ENCODE results near the gene KCNH1. TPM values are rescaled to one million over a fixed set of nuclear protein-coding genes. Genes with fewer than 3 reads are reported as not detected.

Gene KCNH1
- total and polyA plus RNA-seq, 10 donors, result not detected

DNA sequence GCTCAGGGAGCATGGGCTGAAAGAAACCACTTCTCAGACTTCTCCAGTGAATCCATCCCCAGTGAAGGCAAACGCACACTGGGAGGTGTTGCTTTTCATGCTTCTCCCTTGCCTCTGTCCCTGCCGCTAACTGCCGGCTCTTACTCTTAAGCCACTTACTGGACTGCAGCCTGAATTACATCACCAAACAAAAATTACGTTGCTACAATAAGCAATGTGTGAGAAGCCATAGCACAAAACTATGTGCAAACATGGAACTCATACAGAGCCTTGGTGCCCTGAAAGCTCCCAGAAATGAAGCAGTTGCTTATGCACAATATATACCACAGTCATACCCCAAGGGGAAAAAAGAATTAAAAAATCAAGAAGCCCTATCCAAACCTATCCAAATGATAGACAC lies 375.2 kb downstream of the KCNH1 start:
- no peak overlapping the region for H3K4me3 ChIP-seq
- peaks cover 0 to 22% (median 13%) of the 10 kb centered on the region in 8 donors for H3K9me3 ChIP-seq
- intact Hi-C loops (cut with DNase I; ENCODE audit: low total_unique reads), result no loop called here
- H3K4me1 ChIP-seq, result no peaks in the 10 kb centered on the region
- DNase-seq, result no peak
- no peaks in the 10 kb centered on the region for H3K36me3 ChIP-seq
- peaks cover 0 to 5% (median 0%) of the 10 kb centered on the region in 7 donors for H3K27me3 ChIP-seq (replicated peaks in 1 of 7)
- WGBS, 5 donors, result 75 to 91% (median 86%) methylated on average over 4 of the region's 4 CpGs
- no peak for TF ChIP-seq POLR2A (IDR thresholded peaks at IDR 0.05)
- no peak for TF ChIP-seq POLR2AphosphoS5 (IDR thresholded peaks at IDR 0.05)
- no peak overlapping the region for H3K27ac ChIP-seq

- Histone ChIP-seq H3K27ac (no peak overlapping the region), H3K27me3 (replicated peaks in 1 of 7) (peaks cover 0 to 5% (median 0%) of the 10 kb centered on the region in 7 donors), H3K36me3 (no peaks in the 10 kb centered on the region), H3K9me3 (peaks cover 0 to 22% (median 13%) of the 10 kb centered on the region in 8 donors), H3K4me3 (no peak overlapping the region), H3K4me1 (no peaks in the 10 kb centered on the region)
- no peak for TF ChIP-seq POLR2AphosphoS5 (IDR thresholded peaks at IDR 0.05)
- no peak for TF ChIP-seq POLR2A (IDR thresholded peaks at IDR 0.05)
- TF ChIP-seq, protein P1, sequence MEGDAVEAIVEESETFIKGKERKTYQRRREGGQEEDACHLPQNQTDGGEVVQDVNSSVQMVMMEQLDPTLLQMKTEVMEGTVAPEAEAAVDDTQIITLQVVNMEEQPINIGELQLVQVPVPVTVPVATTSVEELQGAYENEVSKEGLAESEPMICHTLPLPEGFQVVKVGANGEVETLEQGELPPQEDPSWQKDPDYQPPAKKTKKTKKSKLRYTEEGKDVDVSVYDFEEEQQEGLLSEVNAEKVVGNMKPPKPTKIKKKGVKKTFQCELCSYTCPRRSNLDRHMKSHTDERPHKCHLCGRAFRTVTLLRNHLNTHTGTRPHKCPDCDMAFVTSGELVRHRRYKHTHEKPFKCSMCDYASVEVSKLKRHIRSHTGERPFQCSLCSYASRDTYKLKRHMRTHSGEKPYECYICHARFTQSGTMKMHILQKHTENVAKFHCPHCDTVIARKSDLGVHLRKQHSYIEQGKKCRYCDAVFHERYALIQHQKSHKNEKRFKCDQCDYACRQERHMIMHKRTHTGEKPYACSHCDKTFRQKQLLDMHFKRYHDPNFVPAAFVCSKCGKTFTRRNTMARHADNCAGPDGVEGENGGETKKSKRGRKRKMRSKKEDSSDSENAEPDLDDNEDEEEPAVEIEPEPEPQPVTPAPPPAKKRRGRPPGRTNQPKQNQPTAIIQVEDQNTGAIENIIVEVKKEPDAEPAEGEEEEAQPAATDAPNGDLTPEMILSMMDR (IDR thresholded peaks at IDR 0.05 in 8 of 11, conservative IDR thresholded peaks at IDR 0.05 in 3 of 11), result no peak
- DNase-seq, result no peak
- intact Hi-C loops (cut with DNase I; ENCODE audit: low total_unique reads), result no loop called here
- WGBS, 5 donors, result 80 to 100% (median 87%) methylated on average over 1 of the region's 1 CpG
These were observed 375.7 kb downstream of the KCNH1 start for GRCh38 chr1:210758261-210758660.

DNA sequence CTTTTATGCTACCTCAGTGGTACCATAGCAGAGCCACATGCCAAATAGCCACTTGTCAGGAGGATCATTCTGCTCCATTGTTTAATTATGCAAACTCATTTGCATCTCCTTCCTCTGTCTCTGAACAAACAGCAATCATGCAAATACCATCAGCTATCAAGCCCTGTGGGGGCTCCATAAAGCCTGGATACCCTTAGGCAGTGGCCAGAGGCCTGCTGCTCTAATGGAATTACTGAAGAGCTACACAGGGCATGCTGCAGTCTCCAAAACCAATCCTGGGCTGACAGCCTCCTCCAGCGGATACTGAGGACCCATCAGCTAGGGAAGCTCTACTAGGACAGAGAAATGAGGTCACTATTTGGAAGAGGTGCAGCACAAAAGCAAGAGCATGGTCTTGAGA lies 376.3 kb downstream of the KCNH1 start:
- Histone ChIP-seq H3K9me3 (peaks cover 0 to 22% (median 13%) of the 10 kb centered on the region in 8 donors), H3K27me3 (replicated peaks in 1 of 7) (peaks cover 0 to 5% (median 0%) of the 10 kb centered on the region in 7 donors), H3K4me1 (no peaks in the 10 kb centered on the region), H3K36me3 (no peaks in the 10 kb centered on the region), H3K27ac (no peak overlapping the region), H3K4me3 (no peak overlapping the region)
- 29 to 89% (median 82%) methylated on average over 1 of the region's 1 CpG for WGBS, 5 donors
- TF ChIP-seq POLR2AphosphoS5 (IDR thresholded peaks at IDR 0.05) (no peak), POLR2A (IDR thresholded peaks at IDR 0.05) (no peak)
- TF ChIP-seq, protein P1 (IDR thresholded peaks at IDR 0.05 in 8 of 11, conservative IDR thresholded peaks at IDR 0.05 in 3 of 11), result no peak
- no peak for DNase-seq
- intact Hi-C loops (cut with DNase I; ENCODE audit: low total_unique reads), result no loop called here

GRCh38 chr1:210755991-210756659 lies 377.8 kb downstream of the KCNH1 start:
- peaks cover 0 to 22% (median 13%) of the 10 kb centered on the region in 8 donors for H3K9me3 ChIP-seq
- no peak for DNase-seq
- intact Hi-C loops (cut with DNase I; ENCODE audit: low total_unique reads), result no loop called here
- no peaks in the 10 kb centered on the region for H3K36me3 ChIP-seq
- TF ChIP-seq, protein P1 (IDR thresholded peaks at IDR 0.05 in 8 of 11, conservative IDR thresholded peaks at IDR 0.05 in 3 of 11), result no peak
- TF ChIP-seq POLR2A (IDR thresholded peaks at IDR 0.05), result no peak
- no peak for TF ChIP-seq POLR2AphosphoS5 (IDR thresholded peaks at IDR 0.05)
- no peaks in the 10 kb centered on the region for H3K4me1 ChIP-seq
- H3K4me3 ChIP-seq, result no peak overlapping the region
- peaks cover 0 to 5% (median 0%) of the 10 kb centered on the region in 7 donors for H3K27me3 ChIP-seq (replicated peaks in 1 of 7)
- 91 to 97% (median 95%) methylated on average over 4 of the region's 4 CpGs for WGBS, 5 donors
- no peak overlapping the region for H3K27ac ChIP-seq
